A549 treated with CORT108297 at 1 μM for 4 hours (cell line): ENCODE data around the gene YBEY. TPM values are rescaled to one million over a fixed set of nuclear protein-coding genes. Genes with fewer than 3 reads are reported as not detected.

Experiments used
- total RNA-seq: library from RNA; stranded (reverse); fragments of 200-300 nt; extraction: Qiagen RNA extraction; gene quantifications from 5 replicates; pipeline ENCODE4 v1.2.3, GENCODE V29; 2022

The YBEY gene
- total RNA-seq: 26.6 to 31.8 TPM (median 27.8 TPM) in 5 replicates

GRCh38 chr21:46285761-46286647, at the start of gene YBEY:
Gene YBEY (plus strand): TSS chr21:46286342. CDS start chr21:46286914, 572 bp downstream.

GRCh38 chr21:46285206-46285661, 908 bp upstream of the YBEY start, which contains the start of gene MCM3AP:
Gene MCM3AP (minus strand): TSS chr21:46285611. CDS start chr21:46285286, 325 bp downstream.

GRCh38 chr21:46323710-46324389, 37.7 kb downstream of the YBEY start, which contains the start of the genes C21orf58 and PCNT:
Gene C21orf58 (minus strand): TSS chr21:46323870. CDS start chr21:46322738, 1,132 bp downstream.
Gene PCNT (plus strand): TSS chr21:46324156. CDS start chr21:46324229, 73 bp downstream.

Other genes with a start within 250 kb of the YBEY start
- 13.8 to 17.6 TPM (median 14.9 TPM) in 5 replicates for gene COL6A2, start 188.2 kb upstream of the YBEY start, total RNA-seq
- 0.12 TPM in 1 of 5 replicates, not detected in the others for gene FTCD, start 130.8 kb upstream of the YBEY start, total RNA-seq
- gene SPATC1L, start 101.9 kb upstream of the YBEY start, total RNA-seq: 0.06 to 0.10 TPM (median 0.07 TPM) in 3 of 5 replicates, not detected in the others
- 10.2 to 14.2 TPM (median 13.0 TPM) in 5 replicates for gene LSS, start 57.6 kb upstream of the YBEY start, total RNA-seq
- gene MCM3AP, start 731 bp upstream of the YBEY start, total RNA-seq: 30.5 to 45.3 TPM (median 44.1 TPM) in 5 replicates
- gene C21orf58, start 37.5 kb downstream of the YBEY start, total RNA-seq: 3.4 to 7.1 TPM (median 5.2 TPM) in 5 replicates
- gene PCNT, start 37.8 kb downstream of the YBEY start, total RNA-seq: 14.0 to 17.1 TPM (median 14.6 TPM) in 5 replicates
- 9.2 to 13.6 TPM (median 12.1 TPM) in 5 replicates for gene DIP2A, start 172.5 kb downstream of the YBEY start, total RNA-seq